ENCODE results near the gene PTPRE.

DNA sequence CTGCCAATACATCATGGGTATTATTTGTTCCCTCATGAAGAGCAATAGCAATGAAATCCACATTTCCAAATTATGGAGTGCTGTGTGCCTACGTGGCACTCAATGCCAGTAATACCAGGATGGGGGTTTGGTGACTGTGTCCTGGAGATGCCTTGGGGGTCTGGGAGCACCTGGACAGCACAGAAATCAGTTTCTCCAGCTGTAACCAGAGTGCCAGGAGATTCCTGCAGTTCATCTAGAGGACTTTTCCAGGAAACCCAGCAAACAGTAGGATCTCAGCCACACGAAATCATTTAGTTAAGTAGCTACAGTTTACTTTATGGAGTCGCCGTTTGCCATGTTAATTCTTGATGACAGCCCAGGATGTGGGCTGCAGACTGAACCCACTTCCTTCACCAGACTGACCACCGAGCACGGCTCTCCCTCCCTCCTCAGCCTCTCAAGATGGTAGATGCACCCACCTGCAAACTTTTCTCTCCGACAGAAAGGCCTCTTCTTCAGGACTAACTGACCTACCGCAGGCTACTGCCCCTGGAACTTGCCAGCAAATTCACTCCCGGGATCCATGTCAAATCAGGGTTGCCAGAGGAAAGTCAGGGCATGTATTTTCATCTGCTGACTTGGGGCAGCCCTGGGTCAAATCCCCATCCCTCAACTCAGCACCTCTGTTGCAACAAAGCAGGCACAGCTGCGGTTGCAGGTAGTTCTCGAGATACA is 189.0 kb downstream of the PTPRE start:
- no peak for TF ChIP-seq CTCF (IDR thresholded peaks at IDR 0.05)
- no peak for TF ChIP-seq POLR2A (IDR thresholded peaks at IDR 0.05)

Data from body of pancreas (tissue), 4 donors.